Measurements from ENCODE around the gene C2CD3.
A peak's percentile ranks its signal among the peaks of the same experiment; 100 is the strongest.

The C2CD3 gene

GRCh38 chr11:73998846-73999575 lies 171.8 kb downstream of the C2CD3 start:
- no peak for DNase-seq (ENCODE audit: low read depth)
- no peak for TF ChIP-seq CTCF (IDR thresholded peaks at IDR 0.05; ENCODE audit: insufficient read depth, low read depth, low read length, missing control alignments)
- H3K4me3 ChIP-seq (ENCODE audit: low read depth, low read length), result no peak overlapping the region

GRCh38 chr11:73997120-73997770 lies 173.6 kb downstream of the C2CD3 start:
- DNase-seq (ENCODE audit: low read depth), result peak; percentile 55
- no peak for TF ChIP-seq CTCF (IDR thresholded peaks at IDR 0.05; ENCODE audit: insufficient read depth, low read depth, low read length, missing control alignments)
- H3K4me3 ChIP-seq (ENCODE audit: low read depth, low read length), result no peak overlapping the region

- TF ChIP-seq CTCF (IDR thresholded peaks at IDR 0.05; ENCODE audit: insufficient read depth, low read depth, low read length, missing control alignments), result no peak
- no peak for DNase-seq (ENCODE audit: low read depth)
Observed at GRCh38 chr11:73996161-73996747, 174.5 kb downstream of the C2CD3 start.

GRCh38 chr11:73995731-73996130 lies 175.1 kb downstream of the C2CD3 start:
- no peak overlapping the region for H3K4me3 ChIP-seq (ENCODE audit: low read depth, low read length)
- no peak for TF ChIP-seq CTCF (IDR thresholded peaks at IDR 0.05; ENCODE audit: insufficient read depth, low read depth, low read length, missing control alignments)

More at GRCh38 chr11:73996161-73996747, 174.5 kb downstream of the C2CD3 start:
- H3K4me3 ChIP-seq (ENCODE audit: low read depth, low read length), result no peak overlapping the region

GRCh38 chr11:73995247-73995646 lies 175.6 kb downstream of the C2CD3 start:
- DNase-seq (ENCODE audit: low read depth), result peak; percentile 81
- no peak for TF ChIP-seq CTCF (IDR thresholded peaks at IDR 0.05; ENCODE audit: insufficient read depth, low read depth, low read length, missing control alignments)
- H3K4me3 ChIP-seq (ENCODE audit: low read depth, low read length), result no peak overlapping the region

More at GRCh38 chr11:73995731-73996130, 175.1 kb downstream of the C2CD3 start:
- peak; percentile 69 for DNase-seq (ENCODE audit: low read depth)

- DNase-seq (ENCODE audit: low read depth), result peak; percentile 62
- H3K4me3 ChIP-seq (ENCODE audit: low read depth, low read length), result no peak overlapping the region
- no peak for TF ChIP-seq CTCF (IDR thresholded peaks at IDR 0.05; ENCODE audit: insufficient read depth, low read depth, low read length, missing control alignments)
Observed at GRCh38 chr11:73991471-73992006, 179.3 kb downstream of the C2CD3 start.
